H1 (cell line): ENCODE results near the gene NAA25. TPM values are rescaled to one million over a fixed set of nuclear protein-coding genes. Genes with fewer than 3 reads are reported as not detected.

Source experiments
- BCL11A ChIP-seq, 2 experiments: IDR thresholded peaks; one replicate each; pipeline ENCODE4 v1.6.1; 2011; ENCODE audit warnings: low read depth in 2 of 2, low read length in 2 of 2, mild to moderate bottlenecking in 2 of 2
- CHD7 ChIP-seq: fragments of 300-600 bp; sonication (generic); IDR thresholded peaks from 2 replicates; pipeline ENCODE4 v1.7.1; 2012; ENCODE audit warnings: low read length, moderate library complexity, mild to moderate bottlenecking, inconsistent platforms; ENCODE audit not compliant: insufficient replicate concordance
- CREB1 ChIP-seq: IDR thresholded peaks from 2 replicates; pipeline ENCODE4 v1.6.1; 2012; ENCODE audit warnings: inconsistent platforms
- JUN ChIP-seq: IDR thresholded peaks from 2 replicates; pipeline ENCODE4 v1.6.1; 2011; ENCODE audit warnings: low read depth, mild to moderate bottlenecking, improper control_type of control experiment, low read length
- MAX ChIP-seq: IDR thresholded peaks from 2 replicates; pipeline ENCODE4 v1.6.1; 2012; ENCODE audit warnings: inconsistent platforms
- RAD21 ChIP-seq, 2 experiments: IDR thresholded peaks in 1 of 2; conservative IDR thresholded peaks in 1 of 2; 2 replicates each; pipeline ENCODE4 v1.6.1; 2011; ENCODE audit warnings: low read depth in 2 of 2, low read length in 2 of 2, improper control_type of control experiment in 1 of 2, inconsistent platforms in 1 of 2, mild to moderate bottlenecking in 1 of 2, moderate library complexity in 1 of 2
- RBBP5 ChIP-seq: IDR thresholded peaks from 2 replicates; pipeline ENCODE4 v1.7.1; 2012; ENCODE audit warnings: low read depth, mild to moderate bottlenecking, inconsistent platforms, low read length, moderate library complexity, borderline replicate concordance
- RFX5 ChIP-seq: IDR thresholded peaks from 2 replicates; pipeline ENCODE4 v1.6.1; 2011; ENCODE audit warnings: low read depth, low read length, improper control_type of control experiment, borderline replicate concordance
- SP2 ChIP-seq: IDR thresholded peaks from 2 replicates; pipeline ENCODE4 v1.6.1; 2012; ENCODE audit warnings: mild to moderate bottlenecking, low read length, inconsistent platforms
- TAF1 ChIP-seq: IDR thresholded peaks from 2 replicates; pipeline ENCODE4 v1.6.1; 2011; ENCODE audit warnings: mild to moderate bottlenecking, low read depth, low read length
- USF2 ChIP-seq: IDR thresholded peaks from 2 replicates; pipeline ENCODE4 v1.6.1; 2011; ENCODE audit warnings: low read length, improper control_type of control experiment
- polyA plus RNA-seq, 7 experiments: library from polyadenylated mRNA; depleted of rRNA in 3 of 7; stranded (reverse) in 5 of 7; unstranded in 2 of 7; fragments of >200 nt in 5 of 7; fragments of 200-250 nt in 2 of 7; gene quantifications; 1 replicate in 5 of 7; 2 replicates in 1 of 7; 4 replicates in 1 of 7; pipeline versions ENCODE4 v1.2.1 to v1.2.3, GENCODE V29; 2011 to 2013; ENCODE audit warnings: missing spikeins in 2 of 7, mixed read lengths in 2 of 7
- total RNA-seq: library from RNA; stranded (reverse); fragmentation: NEBNext Ultra II Directional; extraction: Animal tissue kit (Norgen Biotek cat#: 25700); gene quantifications from 2 replicates; pipeline ENCODE4 v1.2.1, GENCODE V29; 2021

NAA25 gene
- total and polyA plus RNA-seq, 2 of the 8 experiments (the other 6 are each of a cell fraction or from before 2014, with no cell fraction given) = 10.8 to 60.3 TPM

GRCh38 chr12:112008918-112009317, 99.7 kb downstream of the NAA25 start (continued):
- TF ChIP-seq CHD7 = no peak
- no peak for TF ChIP-seq JUN
- no peak for TF ChIP-seq RAD21 (IDR thresholded peaks at IDR 0.05 in 1 of 2, conservative IDR thresholded peaks at IDR 0.05 in 1 of 2; ENCODE audit: low read depth in 2 of 2, low read length in 2 of 2)
- TF ChIP-seq BCL11A (IDR thresholded peaks at IDR 0.05; ENCODE audit: low read depth in 2 of 2, low read length in 2 of 2) = no peak
- TF ChIP-seq RFX5 = no peak
- no peak for TF ChIP-seq SP2
- TF ChIP-seq TAF1 = no peak
- no peak for TF ChIP-seq RBBP5
- TF ChIP-seq MAX = no peak
- TF ChIP-seq USF2 = no peak
- TF ChIP-seq CREB1 = no peak
